Measurements from ENCODE around the gene IFRD1.

IFRD1 gene

GRCh38 chr7:112449902-112450806, at the start of gene IFRD1:
Gene IFRD1, plus strand, starts transcription at chr7:112450460. Its CDS starts 229 bp downstream, at chr7:112450689.
- DNase-seq (ENCODE audit: low read depth), result peak; percentile 98

- DNase-seq (ENCODE audit: low read depth), result no peak
Observed at GRCh38 chr7:112404321-112404720, 45.9 kb upstream of the IFRD1 start.

- DNase-seq (ENCODE audit: low read depth), result no peak
Observed at GRCh38 chr7:112405286-112405685, 45.0 kb upstream of the IFRD1 start.

GRCh38 chr7:112407261-112407660, 43.0 kb upstream of the IFRD1 start:
- DNase-seq (ENCODE audit: low read depth), result no peak

- DNase-seq (ENCODE audit: low read depth), result no peak
Observed at GRCh38 chr7:112410092-112410491, 40.2 kb upstream of the IFRD1 start.

GRCh38 chr7:112411186-112411795, 39.0 kb upstream of the IFRD1 start:
- no peak for DNase-seq (ENCODE audit: low read depth)

DNA sequence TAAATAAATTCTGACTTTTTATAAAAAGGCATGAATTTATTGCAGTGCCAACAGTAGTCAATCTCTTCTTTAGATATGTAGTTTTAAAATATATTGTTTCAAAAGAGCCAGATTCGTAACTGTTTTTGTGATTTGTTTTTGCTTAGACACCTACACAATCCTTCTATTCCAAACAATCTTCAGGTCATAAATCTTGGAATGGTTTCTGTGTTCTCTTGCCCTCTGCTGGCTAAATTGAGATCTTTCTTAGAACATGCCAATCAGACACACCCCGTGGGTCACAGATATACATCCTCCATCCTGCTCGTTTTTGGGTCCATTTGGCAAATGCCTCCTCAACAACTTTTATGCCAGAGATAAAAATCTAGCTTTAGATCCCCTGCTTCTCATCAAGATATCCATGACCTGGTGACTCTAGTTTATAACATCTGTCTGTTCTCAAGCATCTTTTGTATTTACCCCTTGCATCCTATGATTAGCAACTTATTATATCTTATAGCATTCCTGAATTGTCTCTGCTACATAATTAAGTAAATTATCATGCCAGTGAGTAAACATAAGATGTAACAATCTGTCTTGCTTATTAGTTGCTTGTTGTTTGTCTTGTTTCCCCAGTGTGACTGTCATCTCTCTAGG, 35.3 kb upstream of the IFRD1 start:
- no peak for DNase-seq (ENCODE audit: low read depth)

GRCh38 chr7:112416127-112416526, 34.1 kb upstream of the IFRD1 start:
- DNase-seq (ENCODE audit: low read depth), result no peak

GRCh38 chr7:112419543-112420130, 30.6 kb upstream of the IFRD1 start:
- DNase-seq (ENCODE audit: low read depth), result no peak

DNA sequence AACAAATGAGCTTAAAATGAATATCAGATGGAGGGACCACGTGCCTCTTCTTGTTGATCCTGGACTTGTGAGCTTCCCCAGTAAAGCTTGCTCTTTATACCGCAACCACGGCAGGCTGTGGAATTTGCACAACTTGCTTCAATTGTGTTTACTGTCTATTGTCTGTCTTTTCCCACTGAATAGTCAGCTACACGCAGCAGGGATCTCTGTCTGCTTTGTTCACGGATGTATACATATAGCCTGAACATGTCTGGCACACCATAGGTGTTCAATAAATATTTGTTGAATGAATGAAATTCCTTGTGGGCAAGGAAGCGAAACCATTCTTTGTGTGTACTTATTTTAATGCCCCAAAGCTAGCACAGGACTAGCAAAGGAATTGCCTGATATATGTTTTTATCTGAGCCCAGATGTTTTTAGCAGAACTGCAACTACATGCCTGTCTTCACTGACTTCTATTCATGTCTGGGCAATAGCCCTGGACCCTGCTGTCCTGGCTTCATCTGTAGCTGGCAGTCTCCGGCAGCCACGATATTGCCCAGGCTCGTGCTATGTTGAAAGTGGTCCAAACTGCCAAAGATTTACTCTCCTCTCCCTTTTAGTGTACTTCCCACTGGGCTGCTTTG, 29.9 kb upstream of the IFRD1 start:
- no peak for DNase-seq (ENCODE audit: low read depth)

DNA sequence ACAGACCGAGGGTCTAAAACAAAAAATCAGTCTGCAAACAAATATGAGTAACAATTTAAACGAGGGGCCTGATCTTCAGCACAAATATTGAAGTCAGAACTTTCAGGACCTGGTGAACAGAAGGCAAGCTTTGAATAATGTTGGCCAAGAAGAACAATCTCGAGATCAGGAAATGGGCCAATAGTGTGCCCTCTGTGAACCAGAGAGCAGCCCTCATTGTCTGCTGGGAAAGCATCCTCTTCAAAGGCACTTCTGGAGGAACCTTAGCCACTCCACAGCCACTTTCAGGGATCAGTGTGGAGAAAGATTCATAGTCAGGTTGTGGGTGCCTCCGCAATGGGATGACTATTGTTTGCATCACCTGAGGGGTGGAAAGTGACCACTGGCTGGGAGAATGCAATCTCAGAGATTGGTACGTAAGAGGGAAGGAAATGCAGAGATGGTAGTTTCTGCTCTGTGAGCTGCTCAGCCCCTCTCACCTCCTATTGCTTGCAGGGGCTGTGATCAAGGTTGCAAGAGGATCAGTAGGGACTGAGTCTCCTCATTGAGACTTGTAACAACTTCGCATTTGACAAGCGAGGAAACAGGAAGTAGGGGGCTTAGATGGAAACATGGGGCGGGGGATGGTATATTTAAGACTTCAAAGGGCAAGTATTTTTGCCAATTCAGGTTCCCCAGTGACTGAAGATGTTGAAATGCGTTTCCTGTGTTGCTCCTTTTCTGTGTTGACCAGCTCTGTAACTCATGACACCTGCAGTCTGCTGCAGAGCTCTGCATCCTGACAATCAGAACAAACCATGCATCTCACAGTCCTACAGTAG, 28.4 kb upstream of the IFRD1 start:
- no peak for DNase-seq (ENCODE audit: low read depth)

DNA sequence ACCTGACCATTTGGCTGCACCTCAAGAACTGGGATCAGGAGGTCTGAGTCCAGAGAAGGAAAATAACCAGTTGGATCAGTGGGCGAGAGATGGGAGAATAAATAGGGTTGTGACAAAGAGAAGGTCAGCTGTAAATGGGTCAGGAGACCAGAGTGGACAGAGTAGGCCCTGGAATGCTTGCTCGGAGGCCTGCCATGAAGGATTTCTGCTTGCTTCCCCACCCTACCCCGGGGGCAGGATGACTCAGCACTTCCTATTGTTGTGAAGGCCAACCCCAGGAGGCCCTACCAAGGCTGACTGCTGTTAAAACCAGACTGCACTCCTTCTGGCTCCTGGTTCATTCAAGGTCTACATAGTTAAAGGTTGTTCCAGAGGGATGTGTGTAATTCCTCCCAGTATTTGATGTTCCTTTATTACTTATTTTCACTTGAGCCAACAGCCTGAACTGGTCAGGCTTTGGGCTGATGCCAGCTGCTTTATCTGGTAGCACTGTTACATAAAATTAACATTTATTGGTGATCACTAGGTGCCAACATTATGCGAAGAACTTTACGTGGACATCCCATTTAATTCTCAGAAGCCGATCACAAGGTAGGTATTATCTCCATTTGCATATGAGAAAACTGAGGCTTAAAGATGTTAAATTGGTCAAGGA, 27.3 kb upstream of the IFRD1 start:
- DNase-seq (ENCODE audit: low read depth), result no peak

DNA sequence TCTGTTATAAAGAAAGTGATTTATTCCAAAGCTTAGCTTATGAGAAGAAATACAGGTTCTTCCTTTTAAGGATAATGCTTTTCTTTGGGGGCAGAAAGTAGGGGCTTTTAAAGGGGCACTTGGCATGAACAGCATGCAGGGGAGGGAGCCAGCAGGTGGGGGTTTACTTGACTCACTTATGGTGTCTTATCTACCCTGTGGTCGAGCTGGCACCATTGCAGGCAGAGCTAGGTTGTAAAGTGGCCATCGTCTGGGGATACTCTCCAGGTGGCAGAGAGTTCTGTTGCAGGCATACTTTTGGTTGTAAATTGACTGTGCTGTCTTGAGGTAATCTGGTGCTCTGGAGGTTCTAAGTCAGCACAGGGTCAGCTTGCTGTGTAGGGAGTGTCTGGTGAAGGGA, 26.3 kb upstream of the IFRD1 start:
- DNase-seq (ENCODE audit: low read depth), result no peak

GRCh38 chr7:112427984-112428383, 22.3 kb upstream of the IFRD1 start:
- no peak for DNase-seq (ENCODE audit: low read depth)

GRCh38 chr7:112428715-112429114, 21.5 kb upstream of the IFRD1 start:
- DNase-seq (ENCODE audit: low read depth), result no peak

- DNase-seq (ENCODE audit: low read depth), result no peak
Observed at GRCh38 chr7:112430649-112431048, 19.6 kb upstream of the IFRD1 start.

- DNase-seq (ENCODE audit: low read depth), result no peak
Observed at GRCh38 chr7:112431803-112432202, 18.5 kb upstream of the IFRD1 start.

DNA sequence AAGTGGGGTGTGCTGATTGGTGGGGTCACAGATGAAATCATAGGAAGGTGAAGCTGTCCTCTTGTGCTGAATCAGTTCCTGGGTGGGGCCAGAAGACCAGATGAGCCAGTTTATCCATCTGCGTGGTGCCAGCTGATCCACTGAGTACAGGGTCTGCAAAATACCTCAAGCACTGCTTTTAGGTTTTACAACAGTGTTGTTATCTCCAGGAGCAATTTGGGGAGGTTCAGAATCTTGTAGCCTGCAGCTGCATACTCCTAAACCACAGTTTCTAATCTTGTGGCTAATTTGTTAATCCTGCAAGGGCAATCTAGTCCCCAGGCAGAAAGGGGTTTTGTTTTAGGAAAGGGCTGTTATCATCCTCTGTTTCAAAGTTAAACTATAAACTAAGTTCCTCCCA, 17.0 kb upstream of the IFRD1 start:
- DNase-seq (ENCODE audit: low read depth), result no peak

DNA sequence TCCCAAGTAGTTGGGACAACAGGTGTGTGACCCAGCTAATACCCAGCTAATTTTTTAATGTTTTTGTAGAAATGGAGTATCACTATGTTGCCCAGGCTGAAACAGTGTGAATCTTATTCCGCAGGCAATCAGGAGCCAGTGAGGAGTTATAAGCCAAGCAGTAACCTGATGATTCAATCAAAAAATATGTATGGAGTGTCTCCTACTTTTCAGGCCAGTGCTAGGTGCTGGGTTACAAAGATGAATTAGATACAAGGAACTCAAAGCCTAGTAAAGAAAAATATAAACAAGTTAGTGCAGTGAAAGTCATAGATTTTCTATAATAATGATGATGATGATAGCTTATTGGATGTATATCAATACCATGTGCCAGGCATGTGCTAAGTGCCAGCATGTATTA, 13.2 kb upstream of the IFRD1 start:
- DNase-seq (ENCODE audit: low read depth), result no peak

DNA sequence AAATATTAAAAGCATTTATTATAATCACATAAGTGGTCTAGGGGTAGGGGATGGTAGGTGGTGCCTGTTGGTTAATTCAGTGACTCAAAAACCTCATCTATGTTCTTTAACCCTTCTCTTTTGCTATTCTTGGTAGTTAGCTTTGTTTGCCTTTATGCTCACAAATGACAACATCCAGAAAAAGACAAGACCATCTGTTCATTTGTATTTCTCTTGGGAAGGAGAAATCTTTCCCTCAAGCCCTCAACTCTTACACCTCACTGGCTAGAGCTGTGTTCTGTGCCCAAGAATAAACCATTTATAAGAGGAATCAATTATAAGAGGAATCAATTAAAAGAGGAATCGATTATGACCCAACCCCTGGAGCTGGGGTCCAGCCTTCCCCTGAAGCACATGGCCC, 10.8 kb upstream of the IFRD1 start:
- DNase-seq (ENCODE audit: low read depth), result no peak

DNA sequence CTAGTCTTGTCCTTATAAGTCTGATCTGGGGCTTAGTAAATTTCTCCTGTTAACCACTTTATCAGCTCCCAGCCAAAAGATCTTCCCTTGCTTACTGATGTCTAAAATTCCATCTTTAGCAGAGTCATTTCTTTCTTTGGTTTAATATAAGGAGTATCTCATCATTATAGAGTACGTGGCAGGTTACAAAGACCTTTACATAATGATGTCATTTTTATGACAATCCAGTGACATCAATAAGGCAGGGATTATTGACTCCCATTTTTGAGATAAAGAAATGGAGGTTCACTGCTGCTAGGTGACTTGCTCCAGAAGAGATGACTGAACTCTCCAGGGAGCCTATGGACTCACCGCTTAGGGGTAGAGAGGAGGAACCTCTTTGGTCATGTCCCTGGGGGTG, 8.1 kb upstream of the IFRD1 start:
- no peak for DNase-seq (ENCODE audit: low read depth)

Measured in stimulated activated CD8-positive, alpha-beta memory T cell treated with anti-CD3 and anti-CD28 coated beads, Interleukin-7, amount 100 ng/mL, for 24 hours (primary cell).